Panc1 (cell line): ENCODE data around the gene SDC1. TPM values are rescaled to one million over a fixed set of nuclear protein-coding genes. Genes with fewer than 3 reads are reported as not detected.

ENCODE experiments used
- ATAC-seq: fragments of 200-7000 bp; cut with Tn5 transposase; 2 replicates; pipeline ENCODE4 v1.9.1; 2020; ENCODE audit warnings: mild to moderate bottlenecking, moderate library complexity
- BruUV-seq: library from RNA; stranded (reverse); fragments of 400-500 nt; replicated peaks from 2 replicates; lab custom pipeline; 2021; lab: Mats Ljungman, UMichigan
- CTCF ChIA-PET: fragments of 300-600 bp; sonication (Branson Sonifier 250); formaldehyde crosslinking; loops from one replicate; lab custom pipeline; 2022; ENCODE audit warnings: antibody characterized with exemption; lab: Charles Lee
- POLR2A ChIA-PET: fragments of 300-600 bp; sonication (Branson Sonifier 250); formaldehyde crosslinking; loops from one replicate; lab custom pipeline; 2022; ENCODE audit warnings: antibody characterized with exemption; lab: Charles Lee
- DNase-seq: peaks from one replicate; pipeline ENCODE4 v3.0.0-alpha.2; 2010; ENCODE audit warnings: low read depth, low spot score
- H3K27ac ChIP-seq: 2 replicates; pipeline ENCODE4 v1.5.1; 2011; ENCODE audit warnings: mild to moderate bottlenecking, low read length, inconsistent platforms
- H3K27me3 ChIP-seq: fragments of 200-500 bp; sonication (Bioruptor generic); 2 replicates; pipeline ENCODE4 v1.6.0; 2014; ENCODE audit warnings: low read length, inconsistent platforms; ENCODE audit not compliant: control insufficient read depth, insufficient read depth
- H3K36me3 ChIP-seq: fragments of 200-500 bp; sonication (Bioruptor generic); 2 replicates; pipeline ENCODE4 v1.5.1; 2014; ENCODE audit warnings: inconsistent platforms, mild to moderate bottlenecking, low read length, moderate library complexity; ENCODE audit not compliant: control insufficient read depth, insufficient read depth
- H3K4me1 ChIP-seq: 2 replicates; pipeline ENCODE4 v1.5.1; 2011; ENCODE audit warnings: inconsistent platforms, mild to moderate bottlenecking, low read length, moderate library complexity; ENCODE audit not compliant: control insufficient read depth, insufficient read depth
- H3K4me3 ChIP-seq, 2 experiments: 2 replicates each; pipeline ENCODE4 v1.5.1; 2011 to 2012; ENCODE audit warnings: low read depth in 2 of 2, low read length in 2 of 2, mild to moderate bottlenecking in 2 of 2, inconsistent platforms in 1 of 2, moderate library complexity in 1 of 2
- H3K9me3 ChIP-seq: fragments of 200-500 bp; sonication (Bioruptor generic); 2 replicates; pipeline ENCODE4 v1.5.1; 2014; ENCODE audit warnings: low read depth, mild to moderate bottlenecking, inconsistent platforms, low read length, moderate library complexity; ENCODE audit not compliant: control insufficient read depth, insufficient read depth
- CTCF ChIP-seq: fragments of 450-650 bp; IDR thresholded peaks from 2 replicates; pipeline ENCODE4 v1.5.1; 2017; ENCODE audit warnings: mild to moderate bottlenecking
- POLR2AphosphoS5 ChIP-seq: IDR thresholded peaks from 2 replicates; pipeline ENCODE4 v1.6.1; 2012; ENCODE audit warnings: mild to moderate bottlenecking, low read depth, low read length, moderate library complexity
- SIN3A ChIP-seq: IDR thresholded peaks from 2 replicates; pipeline ENCODE4 v1.6.1; 2012; ENCODE audit warnings: low read depth, mild to moderate bottlenecking, low read length, moderate library complexity, borderline replicate concordance; ENCODE audit not compliant: insufficient read depth
- TCF7L2 ChIP-seq: IDR thresholded peaks from 2 replicates; pipeline ENCODE4 v1.6.1; 2011; ENCODE audit warnings: mild to moderate bottlenecking, low read depth, low read length, inconsistent platforms
- in situ Hi-C: cut with HindIII; loops from 2 replicates; pipeline ENCODE4 v1.10.0; 2016; ENCODE audit warnings: low sequenced_read_pairs, low pct_unique_long_range_greater_than_20kb
- intact Hi-C: fragments of 100-400 bp; cut with micrococcal nuclease; formaldehyde crosslinking; loops from one replicate; pipeline ENCODE4 v1.10.0; 2022; ENCODE audit not compliant: unreplicated experiment
- total RNA-seq: library from RNA; stranded (reverse); gene quantifications from one replicate; pipeline ENCODE4 v1.2.1, GENCODE V29; 2021; ENCODE audit not compliant: unreplicated experiment
- TF ChIP-seq, protein P1 (sequence below), 2 experiments: IDR thresholded peaks; 2 replicates each; pipeline ENCODE4 v1.6.1; 2011 to 2012; ENCODE audit warnings: low read depth in 2 of 2, control low read depth in 1 of 2, low read length in 1 of 2, mild to moderate bottlenecking in 1 of 2, moderate library complexity in 1 of 2; ENCODE audit not compliant: insufficient read depth in 1 of 2

SDC1 gene
- total RNA-seq, 1 experiment from 2014 or later: 93.0 TPM

DNA sequence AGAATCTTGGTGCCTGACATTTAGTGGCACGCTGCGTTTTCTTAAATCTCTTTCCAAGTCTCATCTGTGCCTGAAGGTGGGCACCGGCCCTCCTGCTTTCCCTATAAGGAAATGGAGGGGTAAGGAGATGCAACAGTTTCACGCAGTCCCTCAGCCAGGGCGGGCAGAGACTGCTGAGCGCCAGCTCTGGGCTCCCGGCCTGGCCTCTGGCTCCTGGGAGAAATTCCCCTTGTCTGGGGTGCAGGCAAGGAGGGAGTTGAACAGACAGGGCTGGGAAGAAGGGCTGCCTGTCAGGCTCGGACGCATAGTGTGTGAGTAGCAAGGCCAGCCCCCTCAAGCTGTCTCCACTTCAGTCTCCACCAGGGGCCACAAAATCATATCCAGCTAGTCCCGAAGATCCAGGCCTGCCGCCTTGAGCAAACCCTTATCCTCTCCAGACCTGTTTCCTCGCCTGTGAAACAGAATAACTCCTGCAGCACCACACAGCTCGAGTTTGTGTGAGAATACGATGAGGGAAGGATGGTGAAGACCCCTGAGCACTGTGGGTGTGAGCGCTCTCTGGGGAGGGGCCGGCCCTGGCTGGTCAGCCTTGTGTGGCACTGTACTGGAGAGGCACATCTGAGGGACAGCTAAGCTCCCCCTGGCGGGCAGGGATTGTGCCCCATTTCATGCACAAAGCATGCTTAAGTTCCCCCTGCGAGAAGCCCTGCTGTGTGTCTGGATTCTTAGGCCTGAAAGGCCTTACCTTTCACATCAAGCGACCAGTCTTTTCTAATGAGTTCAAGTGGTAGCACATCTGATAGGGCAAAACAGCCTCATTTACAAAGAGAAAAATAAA is 33.8 kb downstream of the SDC1 start:
- H3K9me3 ChIP-seq: no peaks in the 10 kb centered on the region
- H3K27ac ChIP-seq: no peak overlapping the region
- DNase-seq (no peak), ATAC-seq (peak; percentile 85)
- intact Hi-C loops: no loop called here
- H3K4me1 ChIP-seq: peaks cover 3% of the 10 kb centered on the region; the same call in 1 of the 2 replicates
- in situ Hi-C loops: no loop called here
- H3K36me3 ChIP-seq: no peaks in the 10 kb centered on the region
- H3K4me3 ChIP-seq: no peak overlapping the region
- no peaks in the 10 kb centered on the region for H3K27me3 ChIP-seq
- TF ChIP-seq TCF7L2 (no peak), SIN3A (no peak), CTCF (no peak; the same call in 1 of the 2 replicates), POLR2AphosphoS5 (no peak)
- TF ChIP-seq, protein P1, sequence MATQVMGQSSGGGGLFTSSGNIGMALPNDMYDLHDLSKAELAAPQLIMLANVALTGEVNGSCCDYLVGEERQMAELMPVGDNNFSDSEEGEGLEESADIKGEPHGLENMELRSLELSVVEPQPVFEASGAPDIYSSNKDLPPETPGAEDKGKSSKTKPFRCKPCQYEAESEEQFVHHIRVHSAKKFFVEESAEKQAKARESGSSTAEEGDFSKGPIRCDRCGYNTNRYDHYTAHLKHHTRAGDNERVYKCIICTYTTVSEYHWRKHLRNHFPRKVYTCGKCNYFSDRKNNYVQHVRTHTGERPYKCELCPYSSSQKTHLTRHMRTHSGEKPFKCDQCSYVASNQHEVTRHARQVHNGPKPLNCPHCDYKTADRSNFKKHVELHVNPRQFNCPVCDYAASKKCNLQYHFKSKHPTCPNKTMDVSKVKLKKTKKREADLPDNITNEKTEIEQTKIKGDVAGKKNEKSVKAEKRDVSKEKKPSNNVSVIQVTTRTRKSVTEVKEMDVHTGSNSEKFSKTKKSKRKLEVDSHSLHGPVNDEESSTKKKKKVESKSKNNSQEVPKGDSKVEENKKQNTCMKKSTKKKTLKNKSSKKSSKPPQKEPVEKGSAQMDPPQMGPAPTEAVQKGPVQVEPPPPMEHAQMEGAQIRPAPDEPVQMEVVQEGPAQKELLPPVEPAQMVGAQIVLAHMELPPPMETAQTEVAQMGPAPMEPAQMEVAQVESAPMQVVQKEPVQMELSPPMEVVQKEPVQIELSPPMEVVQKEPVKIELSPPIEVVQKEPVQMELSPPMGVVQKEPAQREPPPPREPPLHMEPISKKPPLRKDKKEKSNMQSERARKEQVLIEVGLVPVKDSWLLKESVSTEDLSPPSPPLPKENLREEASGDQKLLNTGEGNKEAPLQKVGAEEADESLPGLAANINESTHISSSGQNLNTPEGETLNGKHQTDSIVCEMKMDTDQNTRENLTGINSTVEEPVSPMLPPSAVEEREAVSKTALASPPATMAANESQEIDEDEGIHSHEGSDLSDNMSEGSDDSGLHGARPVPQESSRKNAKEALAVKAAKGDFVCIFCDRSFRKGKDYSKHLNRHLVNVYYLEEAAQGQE (IDR thresholded peaks at IDR 0.05; ENCODE audit: insufficient read depth in 1 of 2, low read depth in 2 of 2, low read length in 1 of 2): no peak
- no TSS peak for BruUV-seq
- ChIA-PET POLR2A (no interaction called here), CTCF (no interaction called here)

GRCh38 chr2:20190170-20190569 is 34.8 kb downstream of the SDC1 start:
- intact Hi-C loops (no loop called here), in situ Hi-C loops (no loop called here)
- H3K9me3 ChIP-seq: no peaks in the 10 kb centered on the region
- ATAC-seq: no peak
- H3K4me1 ChIP-seq: peaks cover 12% of the 10 kb centered on the region; the same call in 1 of the 2 replicates
- no peak for DNase-seq
- H3K27me3 ChIP-seq: no peaks in the 10 kb centered on the region
- no TSS peak for BruUV-seq
- ChIA-PET CTCF (no interaction called here), POLR2A (no interaction called here)
- no peaks in the 10 kb centered on the region for H3K36me3 ChIP-seq
- no peak overlapping the region for H3K4me3 ChIP-seq
- TF ChIP-seq SIN3A (no peak), TCF7L2 (no peak), CTCF (no peak), POLR2AphosphoS5 (no peak)
- TF ChIP-seq, protein P1 (IDR thresholded peaks at IDR 0.05; ENCODE audit: insufficient read depth in 1 of 2, low read depth in 2 of 2, low read length in 1 of 2): no peak
- H3K27ac ChIP-seq: no peak overlapping the region
